H1 (cell line): Measurements from ENCODE around the gene GABRR3. TPM values are rescaled to one million over a fixed set of nuclear protein-coding genes. Genes with fewer than 3 reads are reported as not detected.
A peak's percentile ranks its signal among the peaks of the same experiment; 100 is the strongest.

ENCODE experiments used
- CTCF ChIA-PET: fragments of 300-600 bp; sonication (Branson Sonifier 250); formaldehyde crosslinking; loops from one replicate; lab custom pipeline; 2021; ENCODE audit not compliant: partially characterized antibody; lab: Charles Lee
- POLR2A ChIA-PET: fragments of 300-600 bp; sonication (Branson Sonifier 250); formaldehyde crosslinking; loops from one replicate; lab custom pipeline; 2021; ENCODE audit warnings: inconsistent platforms; ENCODE audit not compliant: partially characterized antibody; lab: Charles Lee
- DNase-seq, 2 experiments: peaks; one replicate each; pipeline versions ENCODE4 v3.0.0 to v3.0.0-alpha.2; 2010 to 2022; ENCODE audit warnings: low spot score in 2 of 2, low read depth in 1 of 2, mixed read lengths in 1 of 2
- FAIRE-seq: peaks from 2 replicates; lab custom pipeline; 2011; peaks lifted over from hg19 to GRCh38; lab: Jason Lieb, UNC
- H2AFZ ChIP-seq: 2 replicates; pipeline ENCODE4 v1.8.1; 2012; ENCODE audit warnings: low read length, inconsistent platforms
- H2AK5ac ChIP-seq: 2 replicates; pipeline ENCODE4 v1.6.1; 2013; ENCODE audit warnings: low read depth, low read length
- H2BK120ac ChIP-seq: replicated peaks from 2 replicates; pipeline ENCODE3; 2013; ENCODE audit warnings: low read depth, low read length, inconsistent platforms
- H2BK12ac ChIP-seq: 2 replicates; pipeline ENCODE4 v1.6.1; 2013; ENCODE audit warnings: low read depth, low read length
- H2BK15ac ChIP-seq: 2 replicates; pipeline ENCODE4 v1.6.1; 2013; ENCODE audit warnings: low read length
- H2BK20ac ChIP-seq: 2 replicates; pipeline ENCODE4 v1.6.1; 2013; ENCODE audit warnings: low read length
- H2BK5ac ChIP-seq: 2 replicates; pipeline ENCODE4 v1.6.1; 2013; ENCODE audit warnings: low read depth, low read length
- H3K14ac ChIP-seq: 2 replicates; pipeline ENCODE4 v1.6.1; 2013; ENCODE audit warnings: inconsistent platforms; ENCODE audit not compliant: insufficient read length
- H3K18ac ChIP-seq: 2 replicates; pipeline ENCODE4 v1.6.1; 2013; ENCODE audit warnings: low read length; ENCODE audit errors: extremely low read depth
- H3K23ac ChIP-seq: 2 replicates; pipeline ENCODE4 v1.6.1; 2013; ENCODE audit warnings: inconsistent platforms; ENCODE audit not compliant: insufficient read length
- H3K23me2 ChIP-seq: 2 replicates; pipeline ENCODE4 v1.6.1; 2013; ENCODE audit warnings: low read depth, low read length
- H3K27ac ChIP-seq: 2 replicates; pipeline ENCODE4 v1.6.1; 2011; ENCODE audit warnings: low read depth, low read length, inconsistent platforms
- H3K27me3 ChIP-seq, 4 experiments: replicated peaks in 1 of 4; 1 replicate in 1 of 4; 2 replicates in 3 of 4; pipeline versions ENCODE4 v1.6.1 to v1.8.1; 2011 to 2013; ENCODE audit warnings: low read length in 3 of 4, mild to moderate bottlenecking in 3 of 4, inconsistent platforms in 2 of 4, mixed read lengths in 2 of 4, moderate library complexity in 1 of 4; ENCODE audit not compliant: control insufficient read depth in 3 of 4, insufficient read depth in 3 of 4; ENCODE audit errors: extremely low read depth in 1 of 4
- H3K36me3 ChIP-seq, 4 experiments: 2 replicates each; pipeline versions ENCODE4 v1.6.1 to v1.8.1; 2011 to 2013; ENCODE audit warnings: mild to moderate bottlenecking in 4 of 4, low read length in 3 of 4, moderate library complexity in 2 of 4, control low read depth in 1 of 4, inconsistent platforms in 1 of 4; ENCODE audit not compliant: insufficient read depth in 4 of 4, control insufficient read depth in 2 of 4
- H3K4ac ChIP-seq: replicated peaks from 2 replicates; pipeline ENCODE3; 2013; ENCODE audit warnings: low read length, low read depth, mixed read lengths, inconsistent platforms; ENCODE audit not compliant: insufficient read length
- H3K4me1 ChIP-seq, 4 experiments: replicated peaks in 1 of 4; 1 replicate in 1 of 4; 2 replicates in 3 of 4; pipeline versions ENCODE4 v1.6.1 to v1.8.1; 2011 to 2013; ENCODE audit warnings: low read length in 3 of 4, inconsistent platforms in 2 of 4, mixed read lengths in 1 of 4; ENCODE audit not compliant: insufficient read depth in 4 of 4, control insufficient read depth in 3 of 4
- H3K4me2 ChIP-seq, 2 experiments: 2 replicates each; pipeline versions ENCODE4 v1.6.1 to v1.8.1; 2011 to 2013; ENCODE audit warnings: low read depth in 2 of 2, low read length in 2 of 2, control low read depth in 1 of 2, inconsistent platforms in 1 of 2, mild to moderate bottlenecking in 1 of 2; ENCODE audit not compliant: insufficient read depth in 1 of 2
- H3K4me3 ChIP-seq, 4 experiments: fragments of 200-600, 300-600 bp in 1 of 4; sonication (generic), shearing (Covaris generic), sonication (Bioruptor Twin) in 1 of 4; 2 replicates each; pipeline versions ENCODE4 v1.5.1 to v1.8.1; 2011 to 2016; ENCODE audit warnings: low read length in 4 of 4, low read depth in 3 of 4, control low read depth in 2 of 4, inconsistent platforms in 2 of 4, mild to moderate bottlenecking in 2 of 4, mixed read lengths in 1 of 4, moderate library complexity in 1 of 4; ENCODE audit not compliant: insufficient read depth in 2 of 4; ENCODE audit errors: extremely low read depth in 1 of 4
- H3K56ac ChIP-seq: replicated peaks from 2 replicates; pipeline ENCODE3; 2013; ENCODE audit warnings: low read depth, mild to moderate bottlenecking, mixed read lengths, low read length, inconsistent platforms; ENCODE audit not compliant: insufficient read length
- H3K79me1 ChIP-seq: 2 replicates; pipeline ENCODE4 v1.6.1; 2013; ENCODE audit warnings: low read depth, low read length, control low read depth
- H3K79me2 ChIP-seq, 2 experiments: 2 replicates each; pipeline versions ENCODE4 v1.6.1 to v1.8.1; 2012 to 2013; ENCODE audit warnings: low read length in 2 of 2, mild to moderate bottlenecking in 2 of 2, inconsistent platforms in 1 of 2; ENCODE audit not compliant: insufficient read depth in 2 of 2, control insufficient read depth in 1 of 2
- H3K9ac ChIP-seq, 4 experiments: replicated peaks in 1 of 4; 1 replicate in 1 of 4; 2 replicates in 3 of 4; pipeline versions ENCODE4 v1.6.1 to v1.8.1; 2011 to 2013; ENCODE audit warnings: low read depth in 3 of 4, low read length in 3 of 4, control low read depth in 2 of 4, mild to moderate bottlenecking in 2 of 4, moderate library complexity in 2 of 4, inconsistent platforms in 1 of 4; ENCODE audit errors: extremely low read depth in 1 of 4
- H3K9me3 ChIP-seq, 2 experiments: 2 replicates each; pipeline versions ENCODE4 v1.6.1 to v1.8.1; 2012 to 2013; ENCODE audit warnings: mild to moderate bottlenecking in 2 of 2, moderate library complexity in 2 of 2, control low read depth in 1 of 2, inconsistent platforms in 1 of 2, low read depth in 1 of 2, low read length in 1 of 2, mixed read lengths in 1 of 2; ENCODE audit not compliant: insufficient read depth in 2 of 2
- H4K20me1 ChIP-seq, 2 experiments: replicated peaks in 1 of 2; 2 replicates each; pipeline versions ENCODE3 to v1.8.1; 2011 to 2013; ENCODE audit warnings: inconsistent platforms in 2 of 2, low read length in 2 of 2, mild to moderate bottlenecking in 1 of 2; ENCODE audit not compliant: insufficient read depth in 2 of 2, control insufficient read depth in 1 of 2
- H4K5ac ChIP-seq: 2 replicates; pipeline ENCODE4 v1.6.1; 2013; ENCODE audit warnings: low read length, low read depth, mixed read lengths, inconsistent platforms; ENCODE audit not compliant: insufficient read length
- H4K8ac ChIP-seq: 2 replicates; pipeline ENCODE4 v1.8.0; 2013; ENCODE audit warnings: mild to moderate bottlenecking, moderate library complexity, low read length, inconsistent platforms; ENCODE audit not compliant: insufficient read depth; ENCODE audit errors: extremely low read depth
- H4K91ac ChIP-seq: replicated peaks from 2 replicates; pipeline ENCODE3; 2013; ENCODE audit warnings: low read length, mixed read lengths, inconsistent platforms; ENCODE audit not compliant: insufficient read length
- CTCF ChIP-seq, 3 experiments: IDR thresholded peaks; 1 replicate in 2 of 3; 2 replicates in 1 of 3; pipeline versions ENCODE4 v1.5.1 to v1.6.1; 2011; ENCODE audit warnings: low read length in 3 of 3, mild to moderate bottlenecking in 3 of 3, inconsistent platforms in 2 of 3, low read depth in 1 of 3, moderate library complexity in 1 of 3; ENCODE audit not compliant: insufficient read depth in 1 of 3; ENCODE audit errors: control extremely low read depth in 1 of 3
- GTF2F1 ChIP-seq: IDR thresholded peaks from 2 replicates; pipeline ENCODE4 v1.6.1; 2012; ENCODE audit warnings: low read depth, low read length, improper control_type of control experiment, borderline replicate concordance
- JUN ChIP-seq: IDR thresholded peaks from 2 replicates; pipeline ENCODE4 v1.6.1; 2011; ENCODE audit warnings: low read depth, mild to moderate bottlenecking, improper control_type of control experiment, low read length
- JUND ChIP-seq: IDR thresholded peaks from 2 replicates; pipeline ENCODE4 v1.6.1; 2011; ENCODE audit warnings: mild to moderate bottlenecking, improper control_type of control experiment, low read length
- KDM5A ChIP-seq: fragments of 200-600 bp; IDR thresholded peaks from 2 replicates; pipeline ENCODE4 v1.7.1; 2012; ENCODE audit warnings: mild to moderate bottlenecking, low read length, inconsistent platforms, mixed read lengths
- RBBP5 ChIP-seq: IDR thresholded peaks from 2 replicates; pipeline ENCODE4 v1.7.1; 2012; ENCODE audit warnings: low read depth, mild to moderate bottlenecking, inconsistent platforms, low read length, moderate library complexity, borderline replicate concordance
- RXRA ChIP-seq: IDR thresholded peaks from 2 replicates; pipeline ENCODE4 v1.6.1; 2011; ENCODE audit warnings: low read depth, mild to moderate bottlenecking, low read length, moderate library complexity; ENCODE audit not compliant: insufficient read depth
- TCF12 ChIP-seq: IDR thresholded peaks from 2 replicates; pipeline ENCODE4 v1.6.1; 2011; ENCODE audit warnings: low read depth, mild to moderate bottlenecking, low read length
- YY1 ChIP-seq: IDR thresholded peaks from 2 replicates; pipeline ENCODE4 v1.6.1; 2011; ENCODE audit warnings: low read depth, mild to moderate bottlenecking, low read length
- WGBS, 2 experiments: shearing (Covaris generic) in 1 of 2; methylation state at CpG; one replicate each; pipeline versions ENCODE4 v1.1.6 to v1.1.7; 2013 to 2015; ENCODE audit warnings: low lambda C conversion rate in 2 of 2, mixed read lengths in 2 of 2, inconsistent platforms in 1 of 2, low coverage in 1 of 2, missing lambda C conversion rate in 1 of 2; ENCODE audit not compliant: insufficient replicate concordance in 2 of 2, insufficient coverage in 1 of 2, insufficient read length in 1 of 2; ENCODE audit errors: extremely low coverage in 1 of 2, missing lambda C conversion rate in 1 of 2; 5-methylcytosine and 5-hydroxymethylcytosine counted together
- polyA plus RNA-seq, 7 experiments: library from polyadenylated mRNA; depleted of rRNA in 3 of 7; stranded (reverse) in 5 of 7; unstranded in 2 of 7; fragments of >200 nt in 5 of 7; fragments of 200-250 nt in 2 of 7; gene quantifications; 1 replicate in 5 of 7; 2 replicates in 1 of 7; 4 replicates in 1 of 7; pipeline versions ENCODE4 v1.2.1 to v1.2.3, GENCODE V29; 2011 to 2013; ENCODE audit warnings: missing spikeins in 2 of 7, mixed read lengths in 2 of 7
- total RNA-seq: library from RNA; stranded (reverse); fragmentation: NEBNext Ultra II Directional; extraction: Animal tissue kit (Norgen Biotek cat#: 25700); gene quantifications from 2 replicates; pipeline ENCODE4 v1.2.1, GENCODE V29; 2021

The GABRR3 gene
- total and polyA plus RNA-seq, 2 of the 8 experiments (the other 6 are each of a cell fraction or from before 2014, with no cell fraction given) = not detected

- H4K20me1 ChIP-seq = no peaks in the 10 kb centered on the region
- ChIA-PET CTCF (no interaction called here), POLR2A (no interaction called here)
- 95% methylated on average over 9 of the region's 9 CpGs; no CpG with 5 or more reads in 1 of the 2 experiments for WGBS, 2 experiments
- no peaks in the 10 kb centered on the region for H3K79me1 ChIP-seq
- H3K4ac ChIP-seq = no peak overlapping the region
- H3K4me1 ChIP-seq = 0 out of 7 replicates have a peak, but pooled peaks cover 0 to 2% (median 0%) of the 10 kb centered on the region in 4 experiments
- H4K91ac ChIP-seq = no peak overlapping the region
- no peak overlapping the region for H3K18ac ChIP-seq
- H3K23ac ChIP-seq = no peak overlapping the region
- no peak overlapping the region for H3K4me3 ChIP-seq
- H3K9ac ChIP-seq = no peak overlapping the region
- H2BK120ac ChIP-seq = no peak overlapping the region
- no peak overlapping the region for H2AK5ac ChIP-seq
- H3K56ac ChIP-seq = no peak overlapping the region
- H4K8ac ChIP-seq = no peak overlapping the region
- TF ChIP-seq JUND (no peak), GTF2F1 (no peak), KDM5A (no peak), TCF12 (no peak), RXRA (no peak), YY1 (no peak), JUN (no peak), RBBP5 (no peak), CTCF (IDR thresholded peaks at IDR 0.05; ENCODE audit: control extremely low read depth in 1 of 3, insufficient read depth in 1 of 3, low read depth in 1 of 3, low read length in 3 of 3) (no peak)
- H3K27me3 ChIP-seq = no peaks in the 10 kb centered on the region
- DNase-seq (no peak), FAIRE-seq (no peak)
- no peaks in the 10 kb centered on the region for H3K36me3 ChIP-seq
- H3K23me2 ChIP-seq = peaks cover 4% of the 10 kb centered on the region; the same call in 1 of the 2 replicates
- no peaks in the 10 kb centered on the region for H3K9me3 ChIP-seq
- no peak overlapping the region for H2BK5ac ChIP-seq
- H2BK12ac ChIP-seq = no peak overlapping the region
- H3K14ac ChIP-seq = no peak overlapping the region
- no peak overlapping the region for H2BK20ac ChIP-seq
- H3K27ac ChIP-seq = no peak overlapping the region
- no peak overlapping the region for H2AFZ ChIP-seq
- H3K79me2 ChIP-seq = no peaks in the 10 kb centered on the region
- no peak overlapping the region for H4K5ac ChIP-seq
- H2BK15ac ChIP-seq = no peak overlapping the region
- peak overlapping the region in 1 of 2 experiments; percentile 72; a peak in 1 of 4 replicates for H3K4me2 ChIP-seq
These were observed 62.1 kb downstream of the GABRR3 start for GRCh38 chr3:97972976-97973375.
